GM12872 (cell line): ENCODE data around the gene MMP25.

Experiments
- CTCF ChIP-seq: IDR thresholded peaks from 3 replicates; pipeline ENCODE4 v1.5.1; 2011; ENCODE audit warnings: low read depth, mild to moderate bottlenecking, low read length, moderate library complexity; ENCODE audit not compliant: insufficient read depth

MMP25 gene

GRCh38 chr16:3007059-3007956 lies 39.1 kb upstream of the MMP25 start:
- TF ChIP-seq CTCF = no peak

- TF ChIP-seq CTCF = no peak
Measured at GRCh38 chr16:3007957-3008689, 38.2 kb upstream of the MMP25 start.

GRCh38 chr16:3008690-3009037 lies 37.7 kb upstream of the MMP25 start:
- TF ChIP-seq CTCF = no peak

- TF ChIP-seq CTCF = no peak
Measured at GRCh38 chr16:3009568-3010390, 36.6 kb upstream of the MMP25 start.

- TF ChIP-seq CTCF = no peak
Measured at GRCh38 chr16:3010510-3010909, 35.9 kb upstream of the MMP25 start.

- TF ChIP-seq CTCF = no peak
Measured at GRCh38 chr16:3012246-3012645, 34.1 kb upstream of the MMP25 start.
